ENCODE measurements around the gene FCHO1.

GRCh38 chr19:17739121-17739875, 12.0 kb upstream of the FCHO1 start:
- no peak for TF ChIP-seq CTCF (IDR thresholded peaks at IDR 0.05)
- no peak for TF ChIP-seq EP300 (IDR thresholded peaks at IDR 0.05)
- TF ChIP-seq POLR2A (IDR thresholded peaks at IDR 0.05) = no peak

Measured in suprapubic skin (tissue), 3 donors.